Hepatocyte (in vitro differentiated cells): ENCODE data around the gene HOXC6. TPM values are rescaled to one million over a fixed set of nuclear protein-coding genes. Genes with fewer than 3 reads are reported as not detected.

Source experiments
- DNase-seq: peaks from one replicate; pipeline ENCODE4 v3.0.0-alpha.2; 2016; ENCODE audit warnings: low spot score
- H2AFZ ChIP-seq: fragments of 200-600 bp; sonication (generic); 2 replicates; pipeline ENCODE4 v1.6.0; 2016; ENCODE audit warnings: antibody characterized with exemption, mild to moderate bottlenecking
- H3K27ac ChIP-seq: fragments of 200-600 bp; sonication (generic); 2 replicates; pipeline ENCODE4 v1.5.1; 2016; ENCODE audit warnings: mild to moderate bottlenecking
- H3K27me3 ChIP-seq: fragments of 200-600 bp; sonication (generic); 2 replicates; pipeline ENCODE4 v1.6.1; 2016
- H3K36me3 ChIP-seq: fragments of 200-600 bp; sonication (generic); replicated peaks from 2 replicates; pipeline ENCODE4 v1.5.1; 2016; ENCODE audit warnings: low read depth; ENCODE audit not compliant: insufficient read depth
- H3K4me1 ChIP-seq: fragments of 200-600 bp; sonication (generic); 2 replicates; pipeline ENCODE4 v1.5.1; 2016; ENCODE audit warnings: mild to moderate bottlenecking, moderate library complexity; ENCODE audit not compliant: insufficient read depth
- H3K4me2 ChIP-seq: fragments of 200-600 bp; sonication (generic); 2 replicates; pipeline ENCODE4 v1.6.0; 2016
- H3K4me3 ChIP-seq: fragments of 200-600 bp; sonication (generic); 2 replicates; pipeline ENCODE4 v1.5.1; 2016; ENCODE audit warnings: mild to moderate bottlenecking
- H3K79me2 ChIP-seq: fragments of 200-600 bp; sonication (generic); 2 replicates; pipeline ENCODE4 v1.6.0; 2017; ENCODE audit warnings: mild to moderate bottlenecking
- H3K9me2 ChIP-seq: fragments of 200-600 bp; sonication (generic); replicated peaks from 2 replicates; pipeline ENCODE4 v1.6.0; 2017; ENCODE audit warnings: mild to moderate bottlenecking; ENCODE audit not compliant: insufficient read depth
- H3K9me3 ChIP-seq: fragments of 200-600 bp; sonication (generic); 2 replicates; pipeline ENCODE4 v1.5.1; 2016; ENCODE audit warnings: low read depth, mild to moderate bottlenecking
- H4K20me1 ChIP-seq: fragments of 200-600 bp; sonication (generic); 2 replicates; pipeline ENCODE4 v1.6.0; 2016; ENCODE audit warnings: mild to moderate bottlenecking; ENCODE audit not compliant: insufficient read depth, poor library complexity, severe bottlenecking
- EZH2 ChIP-seq: fragments of 200-600 bp; sonication (generic); IDR thresholded peaks from 2 replicates; pipeline ENCODE4 v1.6.1; 2016; ENCODE audit warnings: antibody characterized with exemption, mild to moderate bottlenecking, borderline replicate concordance
- EZH2phosphoT487 ChIP-seq: fragments of 200-600 bp; sonication (generic); IDR thresholded peaks from one replicate; pipeline ENCODE4 v1.6.1; 2018; ENCODE audit warnings: antibody characterized with exemption, mild to moderate bottlenecking, low read depth, moderate library complexity; ENCODE audit not compliant: unreplicated experiment, severe bottlenecking
- WGBS: methylation state at CpG from one replicate; pipeline ENCODE4 v1.1.6; 2016; ENCODE audit warnings: low lambda C conversion rate; ENCODE audit errors: missing lambda C conversion rate; 5-methylcytosine and 5-hydroxymethylcytosine counted together
- polyA plus RNA-seq: library from polyadenylated mRNA; unstranded; fragments of >200 nt; fragmentation: Nextera tagmentation; extraction: Ambion mirVana; gene quantifications from 2 replicates; pipeline ENCODE4 v1.2.1, GENCODE V29; 2016
- total RNA-seq: library from RNA; depleted of rRNA; stranded (reverse); fragments of >200 nt; gene quantifications from 2 replicates; pipeline ENCODE4 v1.2.3, GENCODE V29; 2014
- TF ChIP-seq, protein P1 (sequence below): fragments of 200-600 bp; sonication (generic); IDR thresholded peaks from 2 replicates; pipeline ENCODE4 v1.5.1; 2016; ENCODE audit warnings: antibody characterized with exemption, mild to moderate bottlenecking; ENCODE audit not compliant: poor library complexity

The HOXC6 gene
- total and polyA plus RNA-seq, 2 experiments from 2014 or later = 4.5 to 11.1 TPM

DNA sequence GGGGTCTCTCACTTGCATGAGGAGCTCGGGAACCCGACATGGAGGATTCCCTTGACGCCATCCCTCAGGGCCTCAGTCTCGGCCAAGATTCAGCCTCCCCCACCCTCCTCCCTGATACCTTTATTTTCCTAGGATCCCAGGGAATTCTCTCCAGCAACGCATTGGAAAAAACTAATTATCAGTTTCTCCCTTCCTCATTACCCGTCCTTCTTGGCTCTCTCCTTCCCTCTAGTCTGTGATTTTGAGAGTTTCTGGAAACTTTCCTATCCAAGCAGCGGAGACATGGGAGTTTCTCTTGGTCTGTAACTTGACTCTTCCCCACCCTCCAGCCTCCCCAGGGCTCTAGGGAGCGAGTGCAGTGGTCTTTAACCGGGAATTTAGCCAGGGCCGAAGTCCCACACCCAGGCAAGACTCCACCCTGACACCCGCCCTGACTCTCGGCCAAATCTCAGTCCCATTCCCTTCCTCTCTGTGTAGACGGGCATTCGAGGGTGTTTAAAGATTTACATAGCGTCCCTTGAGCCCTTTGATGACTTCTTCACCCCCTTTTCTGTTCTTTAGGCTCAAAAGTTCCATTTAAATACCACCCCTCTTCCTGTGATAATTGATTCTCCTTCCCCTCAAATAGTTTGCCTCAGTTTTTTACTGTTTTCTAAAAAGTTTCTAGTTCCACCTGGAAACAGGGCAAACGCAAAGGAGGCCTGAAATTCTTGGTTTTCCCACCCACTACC is 11.3 kb downstream of the HOXC6 start:
- H2AFZ ChIP-seq = no peak overlapping the region
- no peak overlapping the region for H3K27ac ChIP-seq
- peaks cover 8% of the 10 kb centered on the region for H3K4me1 ChIP-seq
- H3K4me2 ChIP-seq = peak overlapping the region; percentile 2
- no peaks in the 10 kb centered on the region for H3K79me2 ChIP-seq
- H3K4me3 ChIP-seq = no peak overlapping the region
- H3K36me3 ChIP-seq = no peaks in the 10 kb centered on the region
- peaks cover 81% of the 10 kb centered on the region for H3K27me3 ChIP-seq
- TF ChIP-seq EZH2phosphoT487 (no peak), EZH2 (no peak)
- TF ChIP-seq, protein P1, sequence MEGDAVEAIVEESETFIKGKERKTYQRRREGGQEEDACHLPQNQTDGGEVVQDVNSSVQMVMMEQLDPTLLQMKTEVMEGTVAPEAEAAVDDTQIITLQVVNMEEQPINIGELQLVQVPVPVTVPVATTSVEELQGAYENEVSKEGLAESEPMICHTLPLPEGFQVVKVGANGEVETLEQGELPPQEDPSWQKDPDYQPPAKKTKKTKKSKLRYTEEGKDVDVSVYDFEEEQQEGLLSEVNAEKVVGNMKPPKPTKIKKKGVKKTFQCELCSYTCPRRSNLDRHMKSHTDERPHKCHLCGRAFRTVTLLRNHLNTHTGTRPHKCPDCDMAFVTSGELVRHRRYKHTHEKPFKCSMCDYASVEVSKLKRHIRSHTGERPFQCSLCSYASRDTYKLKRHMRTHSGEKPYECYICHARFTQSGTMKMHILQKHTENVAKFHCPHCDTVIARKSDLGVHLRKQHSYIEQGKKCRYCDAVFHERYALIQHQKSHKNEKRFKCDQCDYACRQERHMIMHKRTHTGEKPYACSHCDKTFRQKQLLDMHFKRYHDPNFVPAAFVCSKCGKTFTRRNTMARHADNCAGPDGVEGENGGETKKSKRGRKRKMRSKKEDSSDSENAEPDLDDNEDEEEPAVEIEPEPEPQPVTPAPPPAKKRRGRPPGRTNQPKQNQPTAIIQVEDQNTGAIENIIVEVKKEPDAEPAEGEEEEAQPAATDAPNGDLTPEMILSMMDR = no peak
- no peak for DNase-seq
- no peaks in the 10 kb centered on the region for H3K9me2 ChIP-seq
- 23% methylated on average over 16 of the region's 16 CpGs for WGBS
- no peaks in the 10 kb centered on the region for H3K9me3 ChIP-seq
- no peaks in the 10 kb centered on the region for H4K20me1 ChIP-seq

DNA sequence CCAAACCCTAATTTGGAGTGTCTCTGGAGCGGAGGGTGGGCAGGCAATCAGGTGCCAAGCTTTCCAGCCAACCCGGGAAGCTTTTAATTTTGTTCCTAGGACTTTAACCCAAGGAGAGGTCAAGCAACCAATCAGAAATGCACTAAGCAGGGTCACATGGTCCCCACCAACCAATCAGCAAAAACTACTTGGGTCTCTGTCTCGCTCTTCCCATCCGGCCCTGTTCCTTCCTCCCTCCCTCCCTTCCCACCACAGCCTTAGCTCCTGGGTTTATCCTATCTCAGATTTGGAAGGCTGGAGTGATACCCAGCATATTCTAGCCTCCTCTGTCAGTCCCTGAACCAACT is 11.9 kb downstream of the HOXC6 start:
- no peak for DNase-seq
- Histone ChIP-seq H3K4me3 (no peak overlapping the region), H2AFZ (no peak overlapping the region), H3K27me3 (peaks cover 81% of the 10 kb centered on the region), H3K36me3 (no peaks in the 10 kb centered on the region), H3K9me2 (no peaks in the 10 kb centered on the region), H3K79me2 (no peaks in the 10 kb centered on the region), H3K4me2 (no peak overlapping the region), H3K4me1 (peaks cover 8% of the 10 kb centered on the region), H4K20me1 (no peaks in the 10 kb centered on the region), H3K27ac (no peak overlapping the region), H3K9me3 (no peaks in the 10 kb centered on the region)
- WGBS = 80% methylated on average over 4 of the region's 4 CpGs
- TF ChIP-seq, protein P1 = no peak
- no peak for TF ChIP-seq EZH2
- no peak for TF ChIP-seq EZH2phosphoT487

DNA sequence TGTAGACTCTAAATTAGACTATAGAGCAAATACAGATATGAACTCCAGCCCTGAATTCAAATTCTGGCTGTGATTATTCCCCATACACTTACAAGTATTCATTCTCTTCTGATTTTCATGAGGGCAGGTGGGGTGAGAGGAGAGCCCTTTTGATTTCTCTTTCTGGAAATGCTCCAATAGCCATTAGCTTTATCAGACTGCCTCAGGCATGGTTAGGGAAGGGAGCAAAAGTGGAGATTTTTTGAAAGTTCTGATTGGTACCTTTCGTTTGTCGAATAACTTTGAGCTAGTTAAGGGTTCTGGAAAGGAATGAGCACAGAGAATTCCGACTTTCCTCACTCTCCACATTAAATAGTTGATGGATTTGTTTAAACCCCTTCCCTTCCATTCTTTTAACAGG is 12.4 kb downstream of the HOXC6 start:
- H3K79me2 ChIP-seq = no peaks in the 10 kb centered on the region
- peaks cover 8% of the 10 kb centered on the region for H3K4me1 ChIP-seq
- no peak overlapping the region for H3K4me2 ChIP-seq
- no peaks in the 10 kb centered on the region for H3K36me3 ChIP-seq
- 63% methylated on average over 3 of the region's 3 CpGs for WGBS
- peaks cover 81% of the 10 kb centered on the region for H3K27me3 ChIP-seq
- no peak overlapping the region for H3K27ac ChIP-seq
- TF ChIP-seq EZH2 = no peak
- TF ChIP-seq, protein P1 = no peak
- no peak for TF ChIP-seq EZH2phosphoT487
- no peak overlapping the region for H2AFZ ChIP-seq
- no peaks in the 10 kb centered on the region for H4K20me1 ChIP-seq
- H3K9me3 ChIP-seq = no peaks in the 10 kb centered on the region
- DNase-seq = no peak
- no peak overlapping the region for H3K4me3 ChIP-seq
- H3K9me2 ChIP-seq = no peaks in the 10 kb centered on the region
